Neutrophil (primary cell): ENCODE results near the gene ZNF804B.

Experiments
- H3K27ac ChIP-seq: fragments of 200-600 bp; sonication (generic); 2 replicates; pipeline ENCODE4 v1.5.1; 2016; ENCODE audit warnings: mild to moderate bottlenecking, moderate library complexity
- H3K27me3 ChIP-seq: fragments of 200-600 bp; sonication (generic); 2 replicates; pipeline ENCODE4 v1.6.0; 2016; ENCODE audit warnings: mild to moderate bottlenecking
- H3K36me3 ChIP-seq: fragments of 200-600 bp; sonication (generic); 2 replicates; pipeline ENCODE4 v1.5.1; 2017
- H3K4me1 ChIP-seq, 2 experiments: fragments of 200-600 bp in 1 of 2; sonication (generic) in 1 of 2; 1 replicate in 1 of 2; 2 replicates in 1 of 2; pipeline versions ENCODE4 v1.5.1 to v1.6.1; 2013 to 2016; ENCODE audit warnings: low read depth in 1 of 2, low read length in 1 of 2, mild to moderate bottlenecking in 1 of 2, moderate library complexity in 1 of 2; ENCODE audit not compliant: control insufficient read depth in 1 of 2, insufficient read depth in 1 of 2
- H3K4me3 ChIP-seq, 2 experiments: fragments of 200-600 bp in 1 of 2; sonication (generic) in 1 of 2; 1 replicate in 1 of 2; 2 replicates in 1 of 2; pipeline ENCODE4 v1.5.1; 2013 to 2016; ENCODE audit warnings: low read depth in 1 of 2, low read length in 1 of 2, mild to moderate bottlenecking in 1 of 2, moderate library complexity in 1 of 2
- H3K9me3 ChIP-seq: fragments of 200-600 bp; sonication (generic); 2 replicates; pipeline ENCODE4 v1.5.1; 2016
- TF ChIP-seq, protein P1 (sequence below): fragments of 200-600 bp; sonication (generic); IDR thresholded peaks from 2 replicates; pipeline ENCODE4 v1.5.1; 2016; ENCODE audit warnings: antibody characterized with exemption

Gene ZNF804B

DNA sequence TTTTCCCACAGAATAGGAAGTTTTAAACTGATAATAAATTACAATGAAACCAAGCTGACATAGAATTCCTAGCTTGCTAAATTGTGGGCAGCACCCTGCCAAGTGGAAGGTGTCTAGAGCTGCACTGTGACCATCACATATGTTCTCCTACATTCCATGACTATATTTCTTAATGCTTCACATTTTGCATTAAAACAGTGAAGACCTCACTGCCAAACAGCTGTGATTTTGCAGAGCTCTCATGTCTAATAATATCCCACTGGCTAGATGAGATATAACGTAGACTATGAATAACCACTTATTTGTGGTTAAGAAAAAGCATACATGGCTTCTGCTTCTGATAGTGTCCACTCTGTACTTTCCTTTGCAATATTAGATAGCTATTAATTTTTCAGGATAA, 264.4 kb downstream of the ZNF804B start:
- H3K4me1 ChIP-seq, result no peaks in the 10 kb centered on the region
- no peak overlapping the region for H3K4me3 ChIP-seq
- H3K27ac ChIP-seq, result no peak overlapping the region
- no peaks in the 10 kb centered on the region for H3K27me3 ChIP-seq
- H3K36me3 ChIP-seq, result no peaks in the 10 kb centered on the region
- H3K9me3 ChIP-seq, result no peaks in the 10 kb centered on the region
- TF ChIP-seq, protein P1, sequence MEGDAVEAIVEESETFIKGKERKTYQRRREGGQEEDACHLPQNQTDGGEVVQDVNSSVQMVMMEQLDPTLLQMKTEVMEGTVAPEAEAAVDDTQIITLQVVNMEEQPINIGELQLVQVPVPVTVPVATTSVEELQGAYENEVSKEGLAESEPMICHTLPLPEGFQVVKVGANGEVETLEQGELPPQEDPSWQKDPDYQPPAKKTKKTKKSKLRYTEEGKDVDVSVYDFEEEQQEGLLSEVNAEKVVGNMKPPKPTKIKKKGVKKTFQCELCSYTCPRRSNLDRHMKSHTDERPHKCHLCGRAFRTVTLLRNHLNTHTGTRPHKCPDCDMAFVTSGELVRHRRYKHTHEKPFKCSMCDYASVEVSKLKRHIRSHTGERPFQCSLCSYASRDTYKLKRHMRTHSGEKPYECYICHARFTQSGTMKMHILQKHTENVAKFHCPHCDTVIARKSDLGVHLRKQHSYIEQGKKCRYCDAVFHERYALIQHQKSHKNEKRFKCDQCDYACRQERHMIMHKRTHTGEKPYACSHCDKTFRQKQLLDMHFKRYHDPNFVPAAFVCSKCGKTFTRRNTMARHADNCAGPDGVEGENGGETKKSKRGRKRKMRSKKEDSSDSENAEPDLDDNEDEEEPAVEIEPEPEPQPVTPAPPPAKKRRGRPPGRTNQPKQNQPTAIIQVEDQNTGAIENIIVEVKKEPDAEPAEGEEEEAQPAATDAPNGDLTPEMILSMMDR, result no peak

DNA sequence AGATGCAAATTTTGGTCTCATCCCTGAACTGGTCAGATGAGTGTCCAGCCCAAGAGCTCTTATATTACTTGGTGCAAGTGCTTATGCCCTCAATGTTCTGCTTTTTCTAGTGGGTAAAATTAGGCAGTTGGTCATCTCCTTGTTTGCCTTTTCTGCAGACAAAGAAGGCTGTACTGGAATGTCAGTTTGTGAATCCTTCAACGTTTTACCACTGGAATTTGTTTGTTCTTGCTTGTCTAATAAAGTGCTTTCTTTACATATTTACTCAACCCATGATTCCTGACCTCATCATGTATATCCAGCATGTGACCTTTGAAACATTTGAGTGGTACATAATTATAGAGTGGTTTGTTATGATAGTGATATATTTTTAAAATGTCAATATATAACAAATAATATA, 268.3 kb downstream of the ZNF804B start:
- Histone ChIP-seq H3K9me3 (no peaks in the 10 kb centered on the region), H3K4me1 (no peaks in the 10 kb centered on the region), H3K27me3 (no peaks in the 10 kb centered on the region), H3K27ac (no peak overlapping the region), H3K36me3 (no peaks in the 10 kb centered on the region), H3K4me3 (no peak overlapping the region)
- TF ChIP-seq, protein P1, result no peak

DNA sequence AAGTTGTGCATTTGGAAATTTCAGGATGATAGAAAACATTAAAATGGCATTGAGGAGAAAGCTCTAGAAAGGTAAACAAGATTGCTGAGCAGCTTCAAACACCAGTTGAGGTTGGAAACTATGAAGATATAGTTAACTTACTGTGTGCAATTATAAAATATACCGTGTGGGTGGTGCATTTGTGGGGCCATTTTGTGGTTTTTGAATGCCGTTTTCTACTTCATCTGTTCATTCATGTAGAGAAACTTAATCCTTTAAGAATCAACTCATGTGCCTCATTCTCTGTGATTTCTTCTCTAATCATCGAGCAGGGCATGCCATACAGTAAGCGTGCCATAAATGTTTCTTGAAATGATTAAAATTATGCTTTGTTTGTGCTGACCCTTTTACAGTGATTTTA, 268.8 kb downstream of the ZNF804B start:
- H3K4me3 ChIP-seq, result no peak overlapping the region
- no peak overlapping the region for H3K27ac ChIP-seq
- no peaks in the 10 kb centered on the region for H3K36me3 ChIP-seq
- no peaks in the 10 kb centered on the region for H3K4me1 ChIP-seq
- H3K9me3 ChIP-seq, result no peaks in the 10 kb centered on the region
- TF ChIP-seq, protein P1, result no peak
- no peaks in the 10 kb centered on the region for H3K27me3 ChIP-seq

DNA sequence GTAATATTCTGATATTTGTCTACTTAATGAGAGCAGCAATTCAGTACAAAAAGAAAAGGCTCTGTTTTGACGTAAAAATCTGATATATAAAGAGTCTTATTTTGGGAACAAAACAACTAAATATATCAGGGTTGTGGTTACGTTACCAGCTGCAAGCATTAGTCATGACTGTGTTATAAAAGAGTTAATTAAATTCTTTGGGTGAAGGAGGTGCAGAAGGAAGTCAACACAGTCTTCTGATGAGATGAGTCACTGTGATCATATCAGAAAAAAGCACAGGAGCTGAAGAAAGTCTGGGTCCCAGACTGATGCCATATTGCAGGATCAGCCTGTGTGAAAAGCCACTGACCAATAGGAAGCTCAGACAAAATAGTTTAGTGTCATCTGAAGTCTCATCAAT, 270.4 kb downstream of the ZNF804B start:
- Histone ChIP-seq H3K36me3 (no peaks in the 10 kb centered on the region), H3K27me3 (no peaks in the 10 kb centered on the region), H3K9me3 (no peaks in the 10 kb centered on the region), H3K4me3 (no peak overlapping the region), H3K27ac (no peak overlapping the region), H3K4me1 (no peaks in the 10 kb centered on the region)
- TF ChIP-seq, protein P1, result no peak

DNA sequence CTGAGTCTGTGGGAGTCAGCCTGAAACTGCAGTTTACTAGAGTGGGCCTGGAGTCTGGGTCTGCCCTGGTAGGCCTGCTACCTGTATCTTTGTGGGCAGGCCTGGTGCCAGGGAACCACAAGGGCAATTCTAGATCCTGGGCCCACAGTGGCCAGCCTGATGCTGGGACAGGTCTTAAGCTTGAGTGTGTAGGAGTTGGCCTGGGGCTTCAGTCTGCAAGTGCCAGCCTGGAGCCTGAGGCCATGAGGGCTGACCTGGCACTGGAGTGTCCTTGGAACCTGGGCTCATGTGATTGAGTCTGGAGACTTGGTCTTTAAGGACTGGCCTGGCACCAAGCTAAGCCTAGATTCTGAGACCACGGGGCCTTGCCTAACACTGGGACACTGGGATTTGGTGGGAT, 281.7 kb downstream of the ZNF804B start:
- Histone ChIP-seq H3K27ac (no peak overlapping the region), H3K4me3 (no peak overlapping the region), H3K36me3 (no peaks in the 10 kb centered on the region), H3K4me1 (no peaks in the 10 kb centered on the region), H3K9me3 (no peaks in the 10 kb centered on the region), H3K27me3 (no peaks in the 10 kb centered on the region)
- TF ChIP-seq, protein P1, result no peak

DNA sequence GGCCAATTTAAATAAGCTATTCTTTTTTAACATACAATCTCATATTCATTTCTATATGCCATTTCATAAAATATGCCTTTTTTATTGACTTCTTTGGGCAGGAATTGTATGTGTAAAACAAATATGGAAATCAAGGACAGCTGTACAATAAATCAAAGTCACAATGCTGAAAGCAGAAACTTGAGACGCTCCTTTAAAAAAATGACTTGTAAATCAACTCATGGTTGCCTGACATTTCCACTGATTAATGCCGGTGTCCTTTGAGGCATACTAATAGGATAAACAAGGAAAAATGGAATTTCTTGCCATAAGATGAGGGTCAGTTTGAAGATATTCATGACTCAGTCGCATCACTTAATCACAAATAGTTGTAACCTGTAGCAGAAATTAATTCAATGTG, 283.4 kb downstream of the ZNF804B start:
- H3K9me3 ChIP-seq, result no peaks in the 10 kb centered on the region
- no peak overlapping the region for H3K27ac ChIP-seq
- H3K36me3 ChIP-seq, result no peaks in the 10 kb centered on the region
- H3K4me1 ChIP-seq, result no peaks in the 10 kb centered on the region
- TF ChIP-seq, protein P1, result no peak
- no peaks in the 10 kb centered on the region for H3K27me3 ChIP-seq
- H3K4me3 ChIP-seq, result no peak overlapping the region
